ENCODE results near the gene RASGRP4.
A peak's percentile ranks its signal among the peaks of the same experiment; 100 is the strongest.

Gene RASGRP4

DNA sequence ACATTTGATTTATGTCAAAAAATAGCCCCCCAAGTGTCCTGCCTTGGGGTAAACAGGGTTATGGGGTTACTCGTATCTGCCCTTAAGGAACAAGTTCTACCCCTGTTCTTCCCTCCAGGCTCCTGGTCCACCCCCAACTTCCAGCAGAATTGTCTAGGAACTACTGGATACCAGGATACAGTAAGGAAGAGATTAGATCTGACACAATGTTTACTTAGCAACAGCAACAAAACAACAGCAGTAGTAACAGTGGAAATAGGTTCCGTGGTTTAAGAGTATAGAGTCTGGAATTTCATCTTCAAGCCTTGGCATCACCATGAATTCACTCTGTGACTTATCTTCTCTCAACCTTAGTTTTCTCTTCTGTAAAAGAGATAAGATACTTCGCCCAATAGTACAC is 24.9 kb downstream of the RASGRP4 start:
- no peak overlapping the region for H2BK12ac ChIP-seq (ENCODE audit: low read length)
- H3K9me3 ChIP-seq (ENCODE audit: insufficient read depth, low read depth, low read length) = no peaks in the 10 kb centered on the region
- H3K27ac ChIP-seq (ENCODE audit: low read depth, low read length) = no peak overlapping the region
- no peak overlapping the region for H3K18ac ChIP-seq (ENCODE audit: low read length)
- H3K4me1 ChIP-seq (ENCODE audit: control insufficient read depth in 1 of 2, insufficient read depth in 2 of 2, low read length in 2 of 2) = peaks cover 11 to 16% of the 10 kb centered on the region in 2 experiments
- H3K23ac ChIP-seq (ENCODE audit: low read length) = no peak overlapping the region
- H3K79me2 ChIP-seq (ENCODE audit: control insufficient read depth, insufficient read depth, low read length, poor library complexity) = peaks cover 5% of the 10 kb centered on the region
- H2AFZ ChIP-seq (ENCODE audit: insufficient read depth, low read length, poor library complexity) = no peak overlapping the region
- no peak overlapping the region for H4K91ac ChIP-seq (ENCODE audit: low read depth, low read length)
- H3K9ac ChIP-seq (ENCODE audit: low read length) = no peak overlapping the region
- H3K14ac ChIP-seq (ENCODE audit: low read length) = no peak overlapping the region
- no peak overlapping the region for H3K4me2 ChIP-seq (ENCODE audit: low read length)
- no peak overlapping the region for H2BK120ac ChIP-seq (ENCODE audit: insufficient read depth, low read length, poor library complexity)
- H3K27me3 ChIP-seq (ENCODE audit: insufficient read depth, low read length) = no peaks in the 10 kb centered on the region
- no peaks in the 10 kb centered on the region for H3K36me3 ChIP-seq (ENCODE audit: control insufficient read depth in 1 of 2, insufficient read depth in 2 of 2, low read length in 2 of 2)
- no CpG with 5 or more reads among the region's 3 CpGs for WGBS (ENCODE audit: extremely low coverage, insufficient coverage, insufficient read length)
- no peak overlapping the region for H4K12ac ChIP-seq (ENCODE audit: low read depth, low read length)
- H4K8ac ChIP-seq (ENCODE audit: low read depth, low read length) = no peak overlapping the region
- H3K4me3 ChIP-seq (ENCODE audit: low read depth, low read length) = no peak overlapping the region
- H3K4ac ChIP-seq (ENCODE audit: low read depth, low read length) = no peak overlapping the region
- H2BK5ac ChIP-seq (ENCODE audit: low read depth, low read length, poor library complexity) = no peak overlapping the region
- no peak overlapping the region for H2AK5ac ChIP-seq (ENCODE audit: low read length)
- H3K79me1 ChIP-seq (ENCODE audit: low read length) = peaks cover 10% of the 10 kb centered on the region
- DNase-seq = peak; percentile 51 to 88

- DNase-seq = peak; percentile 48 to 71
- H3K9ac ChIP-seq (ENCODE audit: low read length) = no peak overlapping the region
- H3K36me3 ChIP-seq (ENCODE audit: control insufficient read depth in 1 of 2, insufficient read depth in 2 of 2, low read length in 2 of 2) = no peaks in the 10 kb centered on the region
- no peak overlapping the region for H3K4me2 ChIP-seq (ENCODE audit: low read length)
- H2BK12ac ChIP-seq (ENCODE audit: low read length) = no peak overlapping the region
- H3K79me1 ChIP-seq (ENCODE audit: low read length) = peaks cover 10% of the 10 kb centered on the region
- no peak overlapping the region for H4K12ac ChIP-seq (ENCODE audit: low read depth, low read length)
- H3K27me3 ChIP-seq (ENCODE audit: insufficient read depth, low read length) = no peaks in the 10 kb centered on the region
- no peak overlapping the region for H3K14ac ChIP-seq (ENCODE audit: low read length)
- no peak overlapping the region for H2AFZ ChIP-seq (ENCODE audit: insufficient read depth, low read length, poor library complexity)
- H2BK120ac ChIP-seq (ENCODE audit: insufficient read depth, low read length, poor library complexity) = no peak overlapping the region
- no CpG with 5 or more reads among the region's 5 CpGs for WGBS (ENCODE audit: extremely low coverage, insufficient coverage, insufficient read length)
- no peak overlapping the region for H3K23ac ChIP-seq (ENCODE audit: low read length)
- H3K9me3 ChIP-seq (ENCODE audit: insufficient read depth, low read depth, low read length) = peaks cover 4% of the 10 kb centered on the region
- H3K18ac ChIP-seq (ENCODE audit: low read length) = no peak overlapping the region
- H3K4ac ChIP-seq (ENCODE audit: low read depth, low read length) = no peak overlapping the region
- H4K8ac ChIP-seq (ENCODE audit: low read depth, low read length) = no peak overlapping the region
- H3K27ac ChIP-seq (ENCODE audit: low read depth, low read length) = no peak overlapping the region
- H2AK5ac ChIP-seq (ENCODE audit: low read length) = no peak overlapping the region
- no peak overlapping the region for H3K4me3 ChIP-seq (ENCODE audit: low read depth, low read length)
- no peak overlapping the region for H4K91ac ChIP-seq (ENCODE audit: low read depth, low read length)
- peaks cover 5% of the 10 kb centered on the region for H3K79me2 ChIP-seq (ENCODE audit: control insufficient read depth, insufficient read depth, low read length, poor library complexity)
- peaks cover 11 to 16% of the 10 kb centered on the region in 2 experiments for H3K4me1 ChIP-seq (ENCODE audit: control insufficient read depth in 1 of 2, insufficient read depth in 2 of 2, low read length in 2 of 2)
- H2BK5ac ChIP-seq (ENCODE audit: low read depth, low read length, poor library complexity) = no peak overlapping the region
These were observed 25.7 kb downstream of the RASGRP4 start for GRCh38 chr19:38400361-38400760.

DNA sequence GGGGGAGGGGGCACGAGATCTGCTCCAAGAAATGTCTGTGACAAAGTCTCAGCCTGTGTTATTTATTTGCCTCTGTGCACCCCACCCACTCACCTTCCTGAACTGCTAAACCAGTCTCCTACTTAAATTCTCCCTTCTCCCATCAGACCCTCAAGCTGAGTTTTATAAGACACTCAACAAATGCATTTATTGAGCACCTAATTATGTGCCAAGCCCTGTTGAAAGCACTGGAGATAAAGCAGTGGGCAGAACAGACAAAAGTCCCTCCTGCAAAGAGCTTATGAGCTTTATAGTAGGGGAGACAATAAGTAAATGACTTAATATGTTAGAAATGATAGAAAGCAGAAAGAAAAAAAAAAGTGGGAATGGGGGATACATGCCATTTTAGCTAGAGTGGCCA is 26.5 kb downstream of the RASGRP4 start:
- H3K4me2 ChIP-seq (ENCODE audit: low read length) = no peak overlapping the region
- no peak overlapping the region for H3K18ac ChIP-seq (ENCODE audit: low read length)
- no peak overlapping the region for H4K91ac ChIP-seq (ENCODE audit: low read depth, low read length)
- H4K8ac ChIP-seq (ENCODE audit: low read depth, low read length) = no peak overlapping the region
- H3K23ac ChIP-seq (ENCODE audit: low read length) = no peak overlapping the region
- H3K4ac ChIP-seq (ENCODE audit: low read depth, low read length) = no peak overlapping the region
- peaks cover 10% of the 10 kb centered on the region for H3K79me1 ChIP-seq (ENCODE audit: low read length)
- peaks cover 4% of the 10 kb centered on the region for H3K9me3 ChIP-seq (ENCODE audit: insufficient read depth, low read depth, low read length)
- peaks cover 11 to 16% of the 10 kb centered on the region in 2 experiments for H3K4me1 ChIP-seq (ENCODE audit: control insufficient read depth in 1 of 2, insufficient read depth in 2 of 2, low read length in 2 of 2)
- WGBS (ENCODE audit: extremely low coverage, insufficient coverage, insufficient read length) = no CpG with 5 or more reads among the region's 1 CpG
- H2AFZ ChIP-seq (ENCODE audit: insufficient read depth, low read length, poor library complexity) = no peak overlapping the region
- H2AK5ac ChIP-seq (ENCODE audit: low read length) = no peak overlapping the region
- H4K12ac ChIP-seq (ENCODE audit: low read depth, low read length) = no peak overlapping the region
- no peak for DNase-seq
- no peak overlapping the region for H3K4me3 ChIP-seq (ENCODE audit: low read depth, low read length)
- no peak overlapping the region for H2BK120ac ChIP-seq (ENCODE audit: insufficient read depth, low read length, poor library complexity)
- no peaks in the 10 kb centered on the region for H3K36me3 ChIP-seq (ENCODE audit: control insufficient read depth in 1 of 2, insufficient read depth in 2 of 2, low read length in 2 of 2)
- no peak overlapping the region for H3K27ac ChIP-seq (ENCODE audit: low read depth, low read length)
- no peak overlapping the region for H3K14ac ChIP-seq (ENCODE audit: low read length)
- H2BK5ac ChIP-seq (ENCODE audit: low read depth, low read length, poor library complexity) = no peak overlapping the region
- no peaks in the 10 kb centered on the region for H3K27me3 ChIP-seq (ENCODE audit: insufficient read depth, low read length)
- no peak overlapping the region for H2BK12ac ChIP-seq (ENCODE audit: low read length)
- H3K79me2 ChIP-seq (ENCODE audit: control insufficient read depth, insufficient read depth, low read length, poor library complexity) = peaks cover 5% of the 10 kb centered on the region
- no peak overlapping the region for H3K9ac ChIP-seq (ENCODE audit: low read length)

DNA sequence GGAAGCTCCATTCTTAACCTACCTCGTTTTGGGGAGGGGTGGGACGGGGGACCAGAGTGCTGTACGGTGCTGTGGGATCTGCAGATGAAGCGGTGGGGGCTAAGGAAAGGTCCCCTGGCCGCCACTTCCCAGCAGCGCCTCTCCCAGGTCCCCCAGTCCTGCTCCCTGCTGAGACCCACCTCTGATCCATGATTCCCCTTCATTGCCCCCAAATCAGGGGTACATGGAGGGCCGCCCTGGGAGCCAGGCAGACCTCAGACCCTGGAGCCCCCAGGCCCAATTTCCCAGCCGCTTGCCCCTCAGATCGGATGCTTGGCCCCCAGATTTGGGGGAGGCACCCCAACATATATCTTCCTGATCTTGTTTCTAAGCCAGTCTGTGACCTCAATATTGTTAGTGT is 26.9 kb downstream of the RASGRP4 start:
- Histone ChIP-seq H4K91ac (ENCODE audit: low read depth, low read length) (no peak overlapping the region), H3K23ac (ENCODE audit: low read length) (no peak overlapping the region), H4K12ac (ENCODE audit: low read depth, low read length) (no peak overlapping the region), H3K79me2 (ENCODE audit: control insufficient read depth, insufficient read depth, low read length, poor library complexity) (peaks cover 5% of the 10 kb centered on the region), H3K14ac (ENCODE audit: low read length) (no peak overlapping the region), H3K27ac (ENCODE audit: low read depth, low read length) (no peak overlapping the region), H3K9me3 (ENCODE audit: insufficient read depth, low read depth, low read length) (peaks cover 4% of the 10 kb centered on the region), H2BK12ac (ENCODE audit: low read length) (no peak overlapping the region), H3K36me3 (ENCODE audit: control insufficient read depth in 1 of 2, insufficient read depth in 2 of 2, low read length in 2 of 2) (no peaks in the 10 kb centered on the region), H3K18ac (ENCODE audit: low read length) (no peak overlapping the region), H3K27me3 (ENCODE audit: insufficient read depth, low read length) (no peaks in the 10 kb centered on the region), H3K4me1 (ENCODE audit: control insufficient read depth in 1 of 2, insufficient read depth in 2 of 2, low read length in 2 of 2) (peaks cover 11 to 16% of the 10 kb centered on the region in 2 experiments), H3K4ac (ENCODE audit: low read depth, low read length) (no peak overlapping the region), H3K4me2 (ENCODE audit: low read length) (no peak overlapping the region), H3K79me1 (ENCODE audit: low read length) (peaks cover 10% of the 10 kb centered on the region), H2AFZ (ENCODE audit: insufficient read depth, low read length, poor library complexity) (no peak overlapping the region), H2BK5ac (ENCODE audit: low read depth, low read length, poor library complexity) (no peak overlapping the region), H2AK5ac (ENCODE audit: low read length) (no peak overlapping the region), H3K4me3 (ENCODE audit: low read depth, low read length) (no peak overlapping the region), H3K9ac (ENCODE audit: low read length) (no peak overlapping the region), H2BK120ac (ENCODE audit: insufficient read depth, low read length, poor library complexity) (no peak overlapping the region), H4K8ac (ENCODE audit: low read depth, low read length) (no peak overlapping the region)
- DNase-seq = no peak
- WGBS (ENCODE audit: extremely low coverage, insufficient coverage, insufficient read length) = no CpG with 5 or more reads among the region's 9 CpGs
